Gastrocnemius medialis (tissue), 4 donors: ENCODE results near the gene EPHB2.

ENCODE experiments used
- CTCF ChIP-seq, 5 experiments: fragments of 450-650 bp in 3 of 5; fragments of 200-600 bp in 2 of 5; sonication (generic) in 2 of 5; IDR thresholded peaks in 4 of 5; conservative IDR thresholded peaks in 1 of 5; 1 replicate in 4 of 5; 2 replicates in 1 of 5; pipeline ENCODE4 v1.5.1; 2016 to 2019; ENCODE audit warnings: antibody characterized with exemption in 5 of 5, mild to moderate bottlenecking in 3 of 5, moderate library complexity in 3 of 5
- POLR2A ChIP-seq, 2 donors: fragments of 450-650 bp; IDR thresholded peaks; one replicate each; pipeline ENCODE4 v1.6.1; 2017; ENCODE audit warnings: antibody characterized with exemption in 2 of 2, mild to moderate bottlenecking in 2 of 2, moderate library complexity in 2 of 2

- TF ChIP-seq POLR2A (IDR thresholded peaks at IDR 0.05), result no peak
- TF ChIP-seq CTCF (IDR thresholded peaks at IDR 0.05 in 4 of 5, conservative IDR thresholded peaks at IDR 0.05 in 1 of 5), result no peak
Measured at GRCh38 chr1:22705586-22705985, 5.1 kb upstream of the EPHB2 start.
